Measurements from ENCODE around the gene GTF2IRD1.
"Not testable (repeated sequence)": the region's sequence is repeated elsewhere in the genome, so short reads cannot be mapped to it uniquely, and the experiment has no call there.

GTF2IRD1 gene, protein sequence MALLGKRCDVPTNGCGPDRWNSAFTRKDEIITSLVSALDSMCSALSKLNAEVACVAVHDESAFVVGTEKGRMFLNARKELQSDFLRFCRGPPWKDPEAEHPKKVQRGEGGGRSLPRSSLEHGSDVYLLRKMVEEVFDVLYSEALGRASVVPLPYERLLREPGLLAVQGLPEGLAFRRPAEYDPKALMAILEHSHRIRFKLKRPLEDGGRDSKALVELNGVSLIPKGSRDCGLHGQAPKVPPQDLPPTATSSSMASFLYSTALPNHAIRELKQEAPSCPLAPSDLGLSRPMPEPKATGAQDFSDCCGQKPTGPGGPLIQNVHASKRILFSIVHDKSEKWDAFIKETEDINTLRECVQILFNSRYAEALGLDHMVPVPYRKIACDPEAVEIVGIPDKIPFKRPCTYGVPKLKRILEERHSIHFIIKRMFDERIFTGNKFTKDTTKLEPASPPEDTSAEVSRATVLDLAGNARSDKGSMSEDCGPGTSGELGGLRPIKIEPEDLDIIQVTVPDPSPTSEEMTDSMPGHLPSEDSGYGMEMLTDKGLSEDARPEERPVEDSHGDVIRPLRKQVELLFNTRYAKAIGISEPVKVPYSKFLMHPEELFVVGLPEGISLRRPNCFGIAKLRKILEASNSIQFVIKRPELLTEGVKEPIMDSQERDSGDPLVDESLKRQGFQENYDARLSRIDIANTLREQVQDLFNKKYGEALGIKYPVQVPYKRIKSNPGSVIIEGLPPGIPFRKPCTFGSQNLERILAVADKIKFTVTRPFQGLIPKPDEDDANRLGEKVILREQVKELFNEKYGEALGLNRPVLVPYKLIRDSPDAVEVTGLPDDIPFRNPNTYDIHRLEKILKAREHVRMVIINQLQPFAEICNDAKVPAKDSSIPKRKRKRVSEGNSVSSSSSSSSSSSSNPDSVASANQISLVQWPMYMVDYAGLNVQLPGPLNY

DNA sequence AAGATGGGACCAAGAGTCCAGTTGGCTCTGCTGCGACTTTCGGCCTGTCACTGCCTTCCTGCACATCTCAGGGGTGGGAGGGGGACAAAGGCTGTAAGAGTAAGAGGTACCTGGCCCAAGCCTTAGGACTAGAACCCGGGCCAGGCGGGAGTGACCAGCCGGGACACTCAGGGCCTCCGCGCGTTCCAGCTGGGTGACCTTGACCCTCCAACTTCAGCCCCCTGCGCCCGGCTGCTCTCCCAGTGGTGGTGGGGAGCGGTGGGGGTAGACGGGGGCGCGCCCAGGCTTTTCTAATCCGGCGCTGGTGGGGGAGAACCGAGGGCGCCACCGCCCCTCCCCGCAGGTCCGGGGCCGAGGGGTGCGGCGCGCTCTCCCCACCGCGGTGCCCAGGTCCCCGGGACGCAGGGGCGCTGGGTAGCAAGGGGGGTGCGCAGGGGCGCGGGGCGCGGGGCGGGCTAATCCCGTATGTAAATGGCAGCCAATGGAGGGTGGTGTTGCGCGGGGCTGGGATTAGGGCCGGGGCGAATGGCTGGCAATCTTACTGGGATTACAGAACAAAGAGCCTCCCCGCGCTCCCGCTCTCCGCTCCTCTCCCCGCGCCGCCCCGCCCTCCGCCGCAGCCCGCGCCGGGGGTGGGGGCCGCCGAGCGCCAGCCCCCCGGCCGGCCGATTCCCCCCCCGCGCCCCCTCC is at the start of gene GTF2IRD1:
TSS of gene GTF2IRD1 (plus strand) at position 585 of the 690 bp plus-strand sequence. CDS start 54,175 bp downstream, outside the sequence.
- peak; percentile 55 for DNase-seq (ENCODE audit: low spot score)

- DNase-seq (ENCODE audit: low spot score): no peak
These were observed 49.4 kb upstream of the GTF2IRD1 start for GRCh38 chr7:74404388-74404700.

- DNase-seq (ENCODE audit: low spot score): no peak
These were observed 49.0 kb upstream of the GTF2IRD1 start for GRCh38 chr7:74404741-74405140.

DNA sequence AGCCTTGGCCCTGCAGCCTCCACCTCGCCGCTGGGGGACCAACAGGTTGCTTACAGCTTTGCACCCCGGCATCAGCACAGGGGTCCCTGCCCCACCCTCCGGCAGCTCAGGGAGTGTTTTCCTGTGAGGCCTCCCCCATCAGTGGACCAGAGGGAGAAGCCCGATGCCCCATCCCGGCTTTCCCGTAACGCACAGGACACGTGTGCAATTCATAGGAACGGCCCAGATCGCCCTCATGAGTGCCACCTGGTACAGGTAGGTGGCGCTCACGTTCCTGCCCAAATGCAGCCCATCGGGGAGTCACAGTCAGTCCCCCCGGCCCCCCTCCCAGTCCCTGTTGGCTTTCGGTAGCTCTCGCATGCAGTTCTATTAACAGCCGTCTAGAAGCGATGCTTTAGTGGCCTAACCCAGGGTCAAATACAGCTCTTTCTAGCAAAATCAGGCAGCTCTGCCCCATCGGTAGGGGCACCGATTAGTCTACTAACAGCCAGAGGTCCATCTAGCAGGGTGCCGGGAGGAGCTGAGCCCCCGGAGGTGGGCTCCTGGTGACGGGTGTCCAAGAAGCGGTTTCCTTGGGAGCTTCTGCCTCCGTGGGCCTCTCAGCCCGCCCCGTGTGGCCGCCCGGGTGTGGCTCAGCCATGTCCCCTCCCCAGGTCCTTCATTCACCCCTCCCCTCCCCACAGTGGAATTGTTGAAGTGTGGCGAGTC is 48.4 kb upstream of the GTF2IRD1 start:
- DNase-seq (ENCODE audit: low spot score): no peak

GRCh38 chr7:74405899-74406512 is 47.7 kb upstream of the GTF2IRD1 start:
- DNase-seq (ENCODE audit: low spot score): no peak

- DNase-seq (ENCODE audit: low spot score): no peak
These were observed 45.7 kb upstream of the GTF2IRD1 start for GRCh38 chr7:74407958-74408357.

DNA sequence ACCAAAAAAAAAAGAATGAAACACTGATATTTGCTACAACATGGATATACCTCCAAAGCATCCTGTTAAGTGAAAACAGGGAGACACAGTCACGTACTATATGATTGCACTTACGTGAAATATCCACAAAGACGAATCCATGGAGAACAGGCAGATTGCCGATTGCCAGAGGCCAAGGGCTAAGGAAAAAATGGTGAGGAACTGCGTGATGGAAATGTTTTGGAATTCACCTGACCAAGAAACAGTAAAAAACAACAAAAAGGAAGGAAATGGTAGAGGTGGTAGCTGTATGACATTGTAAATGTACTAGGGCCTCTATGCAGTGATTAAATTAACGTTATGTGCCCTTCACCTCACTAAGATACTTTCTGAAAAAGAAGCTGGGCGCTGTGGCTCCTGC is 44.1 kb upstream of the GTF2IRD1 start:
- DNase-seq (ENCODE audit: low spot score): no peak

DNA sequence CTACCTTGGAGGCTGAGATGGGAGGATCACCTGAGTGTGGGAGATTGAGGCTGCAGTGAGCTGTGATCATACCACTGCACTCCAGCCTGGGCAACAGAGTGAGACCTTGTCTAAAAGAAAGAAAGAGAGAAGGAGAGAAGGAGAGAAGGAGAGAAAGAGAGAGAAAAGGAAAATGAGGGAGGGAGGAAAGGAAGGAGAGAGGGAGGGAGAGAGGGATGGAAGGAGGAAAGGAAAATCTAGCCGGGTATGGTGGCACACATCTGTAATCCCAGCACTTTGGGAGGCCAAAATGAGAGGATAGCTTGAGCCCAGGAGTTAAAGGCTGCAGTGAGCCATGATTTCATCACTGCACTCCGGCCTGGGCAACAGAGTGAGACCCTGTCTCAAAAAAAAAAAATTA is 42.9 kb upstream of the GTF2IRD1 start:
- no peak for DNase-seq (ENCODE audit: low spot score)

GRCh38 chr7:74411571-74411970 is 42.1 kb upstream of the GTF2IRD1 start:
- DNase-seq (ENCODE audit: low spot score): not testable (repeated sequence)

DNA sequence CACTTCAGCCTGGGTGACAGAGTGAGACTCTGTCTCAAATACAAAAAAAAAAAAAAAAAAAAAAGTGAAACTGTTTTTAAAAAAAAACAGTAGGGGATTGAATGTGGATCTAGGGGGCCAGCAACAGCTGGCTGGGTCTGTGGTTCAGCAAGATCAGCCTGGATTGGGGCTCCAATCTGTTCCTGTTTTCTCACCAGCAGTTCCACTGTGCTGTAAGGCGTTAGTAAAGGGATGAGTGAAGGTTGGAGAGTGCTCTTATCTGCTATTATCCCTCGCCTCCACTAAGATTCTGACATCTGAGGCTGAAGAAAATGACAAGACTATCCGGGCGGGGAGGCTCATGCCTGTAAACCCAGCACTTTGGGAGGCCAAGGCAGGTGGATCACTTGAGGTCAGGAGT is 41.6 kb upstream of the GTF2IRD1 start:
- DNase-seq (ENCODE audit: low spot score): no peak

- DNase-seq (ENCODE audit: low spot score): no peak
These were observed 41.1 kb upstream of the GTF2IRD1 start for GRCh38 chr7:74412603-74413002.

GRCh38 chr7:74414595-74415333 is 38.9 kb upstream of the GTF2IRD1 start:
- DNase-seq (ENCODE audit: low spot score): not testable (repeated sequence)

DNA sequence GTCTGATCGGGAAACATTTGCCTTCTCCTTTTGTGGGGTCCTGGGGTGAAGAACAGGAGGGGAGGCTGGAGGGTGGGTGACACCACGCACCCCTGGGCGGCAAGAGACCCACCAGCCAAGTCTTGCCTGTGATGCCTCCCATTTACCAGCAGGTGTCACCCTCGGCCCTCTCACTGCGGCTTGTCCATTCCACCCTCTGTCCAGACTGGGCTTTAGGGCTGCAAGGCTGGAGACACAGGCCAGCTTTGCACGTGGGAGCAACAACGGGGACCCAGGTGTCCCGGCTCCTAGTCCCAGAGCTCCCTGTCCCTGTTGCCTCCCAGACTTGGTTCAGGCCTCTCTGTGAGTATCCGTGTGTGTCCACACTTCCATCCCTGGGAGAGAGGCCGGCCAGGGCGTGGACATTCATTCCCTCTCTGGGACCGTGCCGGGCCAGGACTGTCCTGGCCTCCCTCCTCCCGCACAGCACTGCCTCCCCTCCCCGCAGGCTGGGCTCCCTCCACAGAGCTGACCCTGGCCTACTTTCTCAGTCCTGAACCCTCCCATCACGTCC is 36.2 kb upstream of the GTF2IRD1 start:
- peak; percentile 54 for DNase-seq (ENCODE audit: low spot score)

- DNase-seq (ENCODE audit: low spot score): no peak
These were observed 35.6 kb upstream of the GTF2IRD1 start for GRCh38 chr7:74418076-74418475.

DNA sequence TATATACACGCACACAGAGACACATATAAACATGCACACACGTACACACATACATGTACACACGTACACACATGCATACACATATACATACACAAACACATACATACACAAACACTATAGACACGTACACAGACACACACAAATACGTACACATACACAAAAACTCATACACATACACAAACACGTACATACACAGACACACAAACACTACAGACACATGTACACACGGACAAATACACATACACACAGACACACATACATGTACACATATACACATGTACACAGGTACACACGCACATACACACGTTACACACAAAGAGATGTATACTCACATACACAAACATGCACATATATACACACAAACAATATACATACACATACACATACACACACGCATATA is 35.2 kb upstream of the GTF2IRD1 start:
- DNase-seq (ENCODE audit: low spot score): no peak

DNA sequence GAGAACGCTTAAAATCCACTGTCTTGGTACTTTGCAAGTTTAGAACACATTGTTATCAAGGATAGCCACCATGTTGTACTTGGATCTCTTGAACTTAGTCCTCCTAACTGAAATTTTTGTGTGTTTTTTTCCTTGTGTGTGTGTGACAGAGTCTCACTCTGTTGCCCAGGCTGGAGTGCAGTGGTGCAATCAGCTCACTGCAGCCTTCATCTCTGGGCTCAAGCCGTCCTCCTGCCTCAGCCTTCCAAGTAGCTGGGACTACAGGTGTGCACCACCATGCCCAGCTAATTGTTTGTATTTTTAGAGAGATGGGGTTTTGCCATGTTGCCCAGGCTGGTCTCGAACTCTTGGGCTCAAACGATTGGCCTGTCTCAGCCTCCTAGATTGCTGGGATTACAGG is 34.5 kb upstream of the GTF2IRD1 start:
- not testable (repeated sequence) for DNase-seq (ENCODE audit: low spot score)

DNA sequence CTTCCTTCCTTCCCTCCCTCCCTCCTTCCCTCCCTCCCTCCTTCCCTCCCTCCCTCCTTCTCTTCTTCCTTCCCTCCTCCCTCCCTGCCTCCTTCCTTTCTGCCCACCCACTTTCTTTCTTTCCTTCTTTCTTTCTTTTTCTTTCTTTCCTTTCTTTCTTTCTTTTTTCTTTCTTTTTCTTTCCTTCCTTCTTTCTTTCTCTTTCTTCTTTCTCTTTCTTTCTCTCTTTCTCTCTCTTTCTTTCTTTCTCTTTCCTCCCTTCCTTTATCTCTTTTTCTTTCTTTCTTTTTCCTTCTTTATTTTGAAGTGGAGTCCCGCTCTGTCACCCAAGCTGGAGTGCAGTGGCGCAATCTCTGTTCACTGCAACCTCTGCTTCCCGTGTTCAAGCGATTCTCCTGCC is 33.7 kb upstream of the GTF2IRD1 start:
- DNase-seq (ENCODE audit: low spot score): no peak

DNA sequence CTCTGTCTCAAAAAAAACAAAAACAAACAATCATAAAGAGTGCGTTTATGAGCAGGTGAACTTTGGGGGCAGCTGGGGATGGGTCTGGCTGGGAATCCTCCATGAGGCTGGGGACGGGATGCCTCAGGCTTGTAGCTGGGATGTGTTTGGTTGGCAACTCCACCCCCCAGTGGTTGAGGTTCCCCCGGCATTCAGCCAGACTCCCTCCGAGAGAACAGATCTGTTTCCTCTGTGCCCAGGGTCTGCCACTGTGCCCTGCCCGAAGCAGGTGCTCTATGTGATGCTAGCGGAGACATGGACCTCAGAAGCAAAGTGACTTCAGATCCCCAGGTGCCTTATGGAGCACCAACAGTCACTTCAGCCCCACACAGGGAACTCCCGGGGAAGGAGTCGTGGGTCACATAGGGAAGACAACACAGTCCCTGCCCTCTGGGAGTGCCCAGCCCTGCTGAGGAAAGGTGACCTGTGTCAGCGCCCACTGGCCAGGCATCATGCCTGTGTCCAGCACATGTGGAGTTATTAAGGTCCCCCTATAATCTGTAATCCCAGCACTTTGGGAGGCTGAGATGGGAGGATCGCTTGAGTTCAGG is 29.3 kb upstream of the GTF2IRD1 start:
- DNase-seq (ENCODE audit: low spot score): no peak

- no peak for DNase-seq (ENCODE audit: low spot score)
These were observed 25.7 kb upstream of the GTF2IRD1 start for GRCh38 chr7:74428023-74428422.

GRCh38 chr7:74429153-74429747 is 24.5 kb upstream of the GTF2IRD1 start:
- DNase-seq (ENCODE audit: low spot score): no peak
